Mesenchymal stem cell (in vitro differentiated cells and primary cell): ENCODE results near the gene PAFAH2.

Experiments
- DNase-seq: peaks from one replicate; pipeline ENCODE4 v3.0.0-alpha.2; 2013
- H2AFZ ChIP-seq: one replicate; pipeline ENCODE4 v1.6.1; 2013; ENCODE audit warnings: low read depth, mild to moderate bottlenecking, control low read depth, inconsistent platforms, low read length, moderate library complexity
- H2AK5ac ChIP-seq: 2 replicates; pipeline ENCODE4 v1.6.1; 2013; ENCODE audit warnings: low read length, moderate library complexity, mild to moderate bottlenecking, inconsistent platforms; ENCODE audit not compliant: severe bottlenecking
- H2BK120ac ChIP-seq: one replicate; pipeline ENCODE4 v1.6.1; 2013; ENCODE audit warnings: low read depth, mild to moderate bottlenecking, inconsistent platforms, low read length, moderate library complexity
- H2BK12ac ChIP-seq, 2 experiments: one replicate each; pipeline ENCODE4 v1.6.1; 2013; ENCODE audit warnings: inconsistent platforms in 2 of 2, low read length in 2 of 2, mild to moderate bottlenecking in 2 of 2, moderate library complexity in 2 of 2, control low read depth in 1 of 2
- H2BK15ac ChIP-seq: one replicate; pipeline ENCODE4 v1.6.1; 2013; ENCODE audit warnings: mild to moderate bottlenecking, low read depth, inconsistent platforms; ENCODE audit not compliant: poor library complexity, severe bottlenecking
- H2BK5ac ChIP-seq: 2 replicates; pipeline ENCODE4 v1.6.1; 2013; ENCODE audit warnings: low read depth, mild to moderate bottlenecking, low read length, control low read depth, inconsistent platforms; ENCODE audit not compliant: poor library complexity, severe bottlenecking
- H3K14ac ChIP-seq, 2 experiments: one replicate each; pipeline ENCODE4 v1.6.1; 2013; ENCODE audit warnings: inconsistent platforms in 2 of 2, low read length in 2 of 2, control low read depth in 1 of 2, mild to moderate bottlenecking in 1 of 2, moderate library complexity in 1 of 2
- H3K18ac ChIP-seq, 2 experiments: one replicate each; pipeline ENCODE4 v1.6.1; 2013; ENCODE audit warnings: inconsistent platforms in 2 of 2, low read length in 2 of 2, control low read depth in 1 of 2, low read depth in 1 of 2, mild to moderate bottlenecking in 1 of 2
- H3K23ac ChIP-seq, 2 experiments: one replicate each; pipeline ENCODE4 v1.6.1; 2013; ENCODE audit warnings: inconsistent platforms in 2 of 2, low read length in 2 of 2, mild to moderate bottlenecking in 2 of 2, moderate library complexity in 2 of 2, control low read depth in 1 of 2
- H3K27ac ChIP-seq: 2 replicates; pipeline ENCODE4 v1.5.1; 2013; ENCODE audit warnings: mild to moderate bottlenecking, moderate library complexity, low read length, control low read depth, inconsistent platforms; ENCODE audit not compliant: poor library complexity, severe bottlenecking
- H3K27me3 ChIP-seq, 2 experiments: 2 replicates each; pipeline versions ENCODE4 v1.6.1 to v1.7.0; 2013; ENCODE audit warnings: low read length in 2 of 2, mild to moderate bottlenecking in 2 of 2, moderate library complexity in 2 of 2, control low read depth in 1 of 2, inconsistent platforms in 1 of 2; ENCODE audit not compliant: control insufficient read depth in 1 of 2, insufficient read depth in 1 of 2
- H3K36me3 ChIP-seq, 2 experiments: 2 replicates each; pipeline versions ENCODE4 v1.6.1 to v1.7.0; 2013; ENCODE audit warnings: low read length in 2 of 2, control low read depth in 1 of 2, inconsistent platforms in 1 of 2, low read depth in 1 of 2, mild to moderate bottlenecking in 1 of 2; ENCODE audit not compliant: insufficient read depth in 2 of 2, control insufficient read depth in 1 of 2
- H3K4ac ChIP-seq, 2 experiments: one replicate each; pipeline ENCODE4 v1.6.1; 2013; ENCODE audit warnings: inconsistent platforms in 2 of 2, low read length in 2 of 2, mild to moderate bottlenecking in 2 of 2, moderate library complexity in 2 of 2, control low read depth in 1 of 2, low read depth in 1 of 2
- H3K4me1 ChIP-seq: 2 replicates; pipeline ENCODE4 v1.6.1; 2013; ENCODE audit warnings: low read depth, low read length, control low read depth; ENCODE audit not compliant: control insufficient read depth, insufficient read depth
- H3K4me2 ChIP-seq: 2 replicates; pipeline ENCODE4 v1.6.1; 2013; ENCODE audit warnings: low read length, mild to moderate bottlenecking, inconsistent platforms; ENCODE audit not compliant: poor library complexity, severe bottlenecking
- H3K4me3 ChIP-seq, 2 experiments: 2 replicates each; pipeline versions ENCODE4 v1.5.1 to v1.7.0; 2013; ENCODE audit warnings: low read length in 2 of 2, mild to moderate bottlenecking in 2 of 2, control low read depth in 1 of 2, low read depth in 1 of 2; ENCODE audit not compliant: insufficient read depth in 1 of 2
- H3K79me1 ChIP-seq: replicated peaks from 2 replicates; pipeline ENCODE4 v1.6.1; 2013; ENCODE audit warnings: mild to moderate bottlenecking, control low read depth, low read length, inconsistent platforms; ENCODE audit not compliant: poor library complexity, severe bottlenecking
- H3K9ac ChIP-seq: 2 replicates; pipeline ENCODE4 v1.7.0; 2013; ENCODE audit warnings: mild to moderate bottlenecking, low read length, moderate library complexity
- H3K9me3 ChIP-seq: 2 replicates; pipeline ENCODE4 v1.7.0; 2013; ENCODE audit warnings: mild to moderate bottlenecking, low read length; ENCODE audit not compliant: control insufficient read depth
- H4K8ac ChIP-seq: one replicate; pipeline ENCODE4 v1.6.1; 2013; ENCODE audit warnings: inconsistent platforms, mild to moderate bottlenecking, low read length, moderate library complexity
- H4K91ac ChIP-seq: one replicate; pipeline ENCODE4 v1.6.1; 2013; ENCODE audit warnings: mild to moderate bottlenecking, low read length, inconsistent platforms
- WGBS: methylation state at CpG from one replicate; pipeline ENCODE4 v1.1.7; 2013; ENCODE audit warnings: mixed read lengths; 5-methylcytosine and 5-hydroxymethylcytosine counted together

Gene PAFAH2

GRCh38 chr1:26019641-26020315, 21.9 kb upstream of the PAFAH2 start:
- H2BK12ac ChIP-seq, result no peak overlapping the region
- peak overlapping the region; percentile 29 for H4K8ac ChIP-seq
- no peak overlapping the region for H2BK5ac ChIP-seq
- H3K23ac ChIP-seq, result no peak overlapping the region
- H3K9me3 ChIP-seq, result no peaks in the 10 kb centered on the region
- H2AK5ac ChIP-seq, result no peak overlapping the region
- peaks cover 6% of the 10 kb centered on the region for H3K79me1 ChIP-seq
- no peaks in the 10 kb centered on the region for H3K36me3 ChIP-seq
- no peak overlapping the region for H3K4ac ChIP-seq
- peak overlapping the region in 1 of 2 experiments; percentile 4 for H3K18ac ChIP-seq
- H3K4me1 ChIP-seq, result peaks cover 56% of the 10 kb centered on the region
- H4K91ac ChIP-seq, result no peak overlapping the region
- peak overlapping the region; percentile 34 for H3K9ac ChIP-seq
- H2AFZ ChIP-seq, result no peak overlapping the region
- H2BK15ac ChIP-seq, result no peak overlapping the region
- H3K4me2 ChIP-seq, result no peak overlapping the region
- no peak for DNase-seq
- WGBS, result 58% methylated on average over 6 of the region's 8 CpGs
- peaks cover 0 to 10% of the 10 kb centered on the region in 2 experiments for H3K27me3 ChIP-seq
- H3K27ac ChIP-seq, result peak overlapping the region; percentile 24
- no peak overlapping the region for H3K14ac ChIP-seq
- H2BK120ac ChIP-seq, result peak overlapping the region; percentile 27
- H3K4me3 ChIP-seq, result no peak overlapping the region

- H3K79me1 ChIP-seq, result peaks cover 2% of the 10 kb centered on the region
- WGBS, result 69% methylated on average over 4 of the region's 6 CpGs
Observed at GRCh38 chr1:26017606-26018005, 19.7 kb upstream of the PAFAH2 start.

GRCh38 chr1:26016953-26017545, 19.2 kb upstream of the PAFAH2 start:
- Histone ChIP-seq H3K4me3 (no peak overlapping the region), H4K91ac (no peak overlapping the region), H2AFZ (no peak overlapping the region), H3K36me3 (no peaks in the 10 kb centered on the region), H3K18ac (no peak overlapping the region), H2AK5ac (no peak overlapping the region), H3K23ac (no peak overlapping the region), H2BK5ac (no peak overlapping the region), H3K9ac (no peak overlapping the region), H3K4ac (no peak overlapping the region), H3K14ac (no peak overlapping the region), H3K79me1 (no peaks in the 10 kb centered on the region), H3K4me1 (peaks cover 43% of the 10 kb centered on the region), H3K9me3 (no peaks in the 10 kb centered on the region), H3K27me3 (peaks cover 0 to 12% of the 10 kb centered on the region in 2 experiments), H4K8ac (peak overlapping the region; percentile 19), H2BK15ac (no peak overlapping the region), H2BK120ac (no peak overlapping the region), H3K27ac (no peak overlapping the region), H2BK12ac (peak overlapping the region in 1 of 2 experiments; percentile 11), H3K4me2 (no peak overlapping the region)
- peak; percentile 58 for DNase-seq
- WGBS, result 79% methylated on average over 6 of the region's 6 CpGs

More at GRCh38 chr1:26017606-26018005, 19.7 kb upstream of the PAFAH2 start:
- H3K27me3 ChIP-seq, result peaks cover 0 to 12% of the 10 kb centered on the region in 2 experiments
- no peak overlapping the region for H3K14ac ChIP-seq
- H2AK5ac ChIP-seq, result no peak overlapping the region
- no peak overlapping the region for H4K91ac ChIP-seq
- no peak overlapping the region for H3K4me3 ChIP-seq
- no peak for DNase-seq
- no peak overlapping the region for H3K18ac ChIP-seq
- no peaks in the 10 kb centered on the region for H3K9me3 ChIP-seq
- peaks cover 49% of the 10 kb centered on the region for H3K4me1 ChIP-seq
- no peak overlapping the region for H2BK120ac ChIP-seq
- no peak overlapping the region for H3K4me2 ChIP-seq
- no peak overlapping the region for H3K9ac ChIP-seq
- H3K27ac ChIP-seq, result no peak overlapping the region
- H4K8ac ChIP-seq, result no peak overlapping the region
- H3K36me3 ChIP-seq, result no peaks in the 10 kb centered on the region
- no peak overlapping the region for H2BK15ac ChIP-seq
- no peak overlapping the region for H3K23ac ChIP-seq
- H2BK5ac ChIP-seq, result no peak overlapping the region
- no peak overlapping the region for H3K4ac ChIP-seq
- no peak overlapping the region for H2BK12ac ChIP-seq
- no peak overlapping the region for H2AFZ ChIP-seq

GRCh38 chr1:26016258-26016952, 18.5 kb upstream of the PAFAH2 start:
- Histone ChIP-seq H3K36me3 (no peaks in the 10 kb centered on the region), H3K14ac (no peak overlapping the region), H2BK5ac (no peak overlapping the region), H2BK15ac (no peak overlapping the region), H2AFZ (no peak overlapping the region), H3K9me3 (no peaks in the 10 kb centered on the region), H3K27ac (no peak overlapping the region), H2AK5ac (no peak overlapping the region), H3K4me1 (peaks cover 39% of the 10 kb centered on the region), H3K9ac (no peak overlapping the region), H4K91ac (no peak overlapping the region), H3K18ac (peak overlapping the region in 1 of 2 experiments; percentile 28), H2BK12ac (no peak overlapping the region), H3K4ac (no peak overlapping the region), H3K79me1 (no peaks in the 10 kb centered on the region), H2BK120ac (no peak overlapping the region), H3K23ac (no peak overlapping the region), H3K27me3 (peaks cover 0 to 9% of the 10 kb centered on the region in 2 experiments), H4K8ac (no peak overlapping the region), H3K4me2 (no peak overlapping the region), H3K4me3 (no peak overlapping the region)
- WGBS, result 76% methylated on average over 10 of the region's 10 CpGs
- peak; percentile 55 for DNase-seq
